ENCODE data around the gene KCTD8. TPM values are rescaled to one million over a fixed set of nuclear protein-coding genes. Genes with fewer than 3 reads are reported as not detected.

The KCTD8 gene
- total RNA-seq, 1 donor from 2014 or later, result not detected

DNA sequence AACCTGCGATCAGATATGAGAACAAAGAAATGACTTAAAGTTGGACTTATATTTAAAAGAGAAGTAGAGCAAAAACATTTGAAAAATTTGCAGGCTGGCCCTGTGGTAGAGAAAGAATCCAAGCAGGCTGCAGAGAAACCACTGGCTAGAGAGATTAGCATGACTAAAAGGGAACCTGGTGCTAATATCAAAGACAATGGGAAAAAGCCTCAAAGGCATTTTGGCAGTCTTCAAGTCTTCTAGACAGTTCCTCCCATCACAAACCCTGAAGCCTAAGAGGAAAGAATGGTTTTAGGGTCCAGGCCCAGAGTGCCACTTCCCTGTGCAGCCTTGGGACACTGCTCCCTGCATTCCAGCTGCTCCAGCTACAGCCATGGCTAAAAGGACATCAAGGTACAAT, 33.4 kb downstream of the KCTD8 start:
- no peak for DNase-seq (ENCODE audit: extremely low spot score, unreplicated experiment)
- Mint-ChIP-seq H3K27ac (ENCODE audit: unreplicated experiment) (no peak overlapping the region), H3K4me1 (ENCODE audit: unreplicated experiment) (no peaks in the 10 kb centered on the region), H3K4me3 (ENCODE audit: unreplicated experiment) (no peak overlapping the region), H3K36me3 (ENCODE audit: unreplicated experiment) (no peaks in the 10 kb centered on the region), H3K27me3 (ENCODE audit: unreplicated experiment) (no peaks in the 10 kb centered on the region), H3K9me3 (ENCODE audit: unreplicated experiment) (no peaks in the 10 kb centered on the region)
- TF ChIP-seq, protein P1, sequence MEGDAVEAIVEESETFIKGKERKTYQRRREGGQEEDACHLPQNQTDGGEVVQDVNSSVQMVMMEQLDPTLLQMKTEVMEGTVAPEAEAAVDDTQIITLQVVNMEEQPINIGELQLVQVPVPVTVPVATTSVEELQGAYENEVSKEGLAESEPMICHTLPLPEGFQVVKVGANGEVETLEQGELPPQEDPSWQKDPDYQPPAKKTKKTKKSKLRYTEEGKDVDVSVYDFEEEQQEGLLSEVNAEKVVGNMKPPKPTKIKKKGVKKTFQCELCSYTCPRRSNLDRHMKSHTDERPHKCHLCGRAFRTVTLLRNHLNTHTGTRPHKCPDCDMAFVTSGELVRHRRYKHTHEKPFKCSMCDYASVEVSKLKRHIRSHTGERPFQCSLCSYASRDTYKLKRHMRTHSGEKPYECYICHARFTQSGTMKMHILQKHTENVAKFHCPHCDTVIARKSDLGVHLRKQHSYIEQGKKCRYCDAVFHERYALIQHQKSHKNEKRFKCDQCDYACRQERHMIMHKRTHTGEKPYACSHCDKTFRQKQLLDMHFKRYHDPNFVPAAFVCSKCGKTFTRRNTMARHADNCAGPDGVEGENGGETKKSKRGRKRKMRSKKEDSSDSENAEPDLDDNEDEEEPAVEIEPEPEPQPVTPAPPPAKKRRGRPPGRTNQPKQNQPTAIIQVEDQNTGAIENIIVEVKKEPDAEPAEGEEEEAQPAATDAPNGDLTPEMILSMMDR (IDR thresholded peaks at IDR 0.05), result no peak

DNA sequence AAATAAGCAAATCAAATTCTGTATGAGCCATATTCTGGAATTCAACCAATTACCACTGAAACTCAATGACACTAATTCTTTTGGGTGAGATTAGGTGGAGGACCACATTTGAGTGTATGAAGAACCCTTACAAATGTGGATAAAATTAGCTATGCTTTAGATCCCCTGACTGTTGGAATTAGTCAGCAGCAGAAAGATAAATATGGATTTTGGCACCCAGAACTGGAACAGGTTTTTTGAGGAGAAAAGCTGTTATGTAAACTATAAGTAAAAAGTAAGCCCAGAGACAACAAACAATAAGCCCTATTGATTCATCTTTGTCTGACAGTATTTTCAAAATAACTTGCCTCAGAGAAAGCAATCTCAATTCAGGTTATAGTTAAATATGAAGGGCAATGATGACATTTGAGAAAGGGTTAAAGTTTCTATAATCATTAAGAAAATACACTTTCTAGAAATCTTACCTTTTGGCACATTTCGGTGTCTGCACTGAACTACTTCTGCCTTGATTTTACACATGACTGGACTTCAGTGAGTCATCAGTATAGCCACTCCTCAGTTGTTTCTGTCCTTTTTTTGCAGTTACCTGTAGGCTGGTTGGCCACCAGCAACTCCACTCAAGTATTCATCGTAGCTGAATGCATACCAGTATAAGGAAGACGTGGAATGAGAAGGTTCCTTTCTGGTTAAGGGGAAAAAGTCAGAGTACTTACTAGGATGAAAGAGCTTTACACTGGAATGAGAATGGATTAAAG, 80.0 kb downstream of the KCTD8 start:
- no peaks in the 10 kb centered on the region for H3K36me3 Mint-ChIP-seq (ENCODE audit: unreplicated experiment)
- TF ChIP-seq, protein P1 (IDR thresholded peaks at IDR 0.05), result no peak
- no peak overlapping the region for H3K27ac Mint-ChIP-seq (ENCODE audit: unreplicated experiment)
- H3K9me3 Mint-ChIP-seq (ENCODE audit: unreplicated experiment), result no peaks in the 10 kb centered on the region
- H3K4me3 Mint-ChIP-seq (ENCODE audit: unreplicated experiment), result no peak overlapping the region
- H3K4me1 Mint-ChIP-seq (ENCODE audit: unreplicated experiment), result no peaks in the 10 kb centered on the region
- H3K27me3 Mint-ChIP-seq (ENCODE audit: unreplicated experiment), result no peaks in the 10 kb centered on the region
- DNase-seq (ENCODE audit: extremely low spot score, unreplicated experiment), result no peak

DNA sequence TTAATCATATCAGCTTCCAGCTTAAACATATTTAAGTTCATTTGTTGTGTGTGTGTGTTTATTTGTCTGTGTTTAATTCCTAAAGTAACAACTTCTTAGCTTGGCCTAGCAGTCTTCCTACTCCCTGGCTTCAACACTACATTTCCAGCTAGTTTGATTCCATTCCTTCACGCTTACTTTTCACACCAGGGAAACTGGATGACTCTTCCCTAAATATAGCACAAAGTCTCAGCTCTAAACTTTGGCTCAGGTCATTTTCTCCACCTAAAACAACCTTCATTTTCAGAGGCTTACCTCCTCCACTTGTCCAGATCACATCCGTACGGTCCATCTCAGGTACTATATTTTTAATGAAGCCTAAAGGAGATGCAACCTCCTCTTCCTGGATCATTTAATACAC, 94.4 kb downstream of the KCTD8 start:
- TF ChIP-seq, protein P1 (IDR thresholded peaks at IDR 0.05), result no peak

DNA sequence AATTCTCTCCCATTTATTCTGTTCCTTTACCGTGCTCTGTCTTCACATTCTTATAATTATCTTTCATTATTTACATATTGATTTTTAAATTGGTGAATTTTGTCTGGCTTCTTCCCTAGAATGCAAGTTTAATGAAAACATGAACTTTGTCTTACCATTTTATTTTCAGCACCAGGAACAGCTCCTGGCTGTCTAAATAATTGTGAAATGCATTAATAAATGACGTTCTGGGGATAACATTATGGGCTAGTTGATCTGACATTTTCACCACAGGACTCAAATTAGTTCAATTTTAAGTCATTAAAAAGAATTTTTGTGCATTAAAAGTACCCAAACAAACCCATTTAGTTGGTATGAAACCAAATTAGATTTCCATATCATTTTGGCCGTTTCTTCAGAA, 97.5 kb downstream of the KCTD8 start:
- H3K27ac Mint-ChIP-seq (ENCODE audit: unreplicated experiment), result no peak overlapping the region
- DNase-seq (ENCODE audit: extremely low spot score, unreplicated experiment), result no peak

More for the DNA sequence above, 94.4 kb downstream of the KCTD8 start:
- H3K36me3 Mint-ChIP-seq (ENCODE audit: unreplicated experiment), result no peaks in the 10 kb centered on the region
- no peak for DNase-seq (ENCODE audit: extremely low spot score, unreplicated experiment)
- no peak overlapping the region for H3K27ac Mint-ChIP-seq (ENCODE audit: unreplicated experiment)
- no peaks in the 10 kb centered on the region for H3K27me3 Mint-ChIP-seq (ENCODE audit: unreplicated experiment)
- no peak overlapping the region for H3K4me3 Mint-ChIP-seq (ENCODE audit: unreplicated experiment)
- H3K9me3 Mint-ChIP-seq (ENCODE audit: unreplicated experiment), result peaks cover 10% of the 10 kb centered on the region
- no peaks in the 10 kb centered on the region for H3K4me1 Mint-ChIP-seq (ENCODE audit: unreplicated experiment)

DNA sequence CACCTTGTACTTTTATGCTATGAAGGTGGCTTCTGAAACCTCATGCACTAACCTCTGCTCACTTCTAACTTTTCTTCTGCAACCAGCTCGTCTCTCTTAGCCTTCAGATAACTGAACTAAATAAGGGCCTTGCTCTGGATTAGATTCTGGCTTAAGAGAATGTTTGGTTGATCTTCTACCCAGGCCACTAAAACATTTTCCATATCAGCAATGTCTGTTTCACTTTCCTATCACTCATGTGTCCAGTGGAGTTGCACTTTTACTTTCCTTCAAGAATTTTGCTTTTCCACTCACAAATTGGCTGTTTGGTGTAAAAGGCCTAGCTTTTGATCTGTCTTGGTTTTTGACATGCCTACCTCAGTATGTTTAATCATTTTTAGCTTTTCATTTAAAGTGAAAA, 105.8 kb downstream of the KCTD8 start:
- H3K9me3 Mint-ChIP-seq (ENCODE audit: unreplicated experiment), result no peaks in the 10 kb centered on the region
- H3K27ac Mint-ChIP-seq (ENCODE audit: unreplicated experiment), result no peak overlapping the region

More for the DNA sequence above, 97.5 kb downstream of the KCTD8 start:
- TF ChIP-seq, protein P1 (IDR thresholded peaks at IDR 0.05), result no peak
- no peaks in the 10 kb centered on the region for H3K27me3 Mint-ChIP-seq (ENCODE audit: unreplicated experiment)
- H3K36me3 Mint-ChIP-seq (ENCODE audit: unreplicated experiment), result no peaks in the 10 kb centered on the region
- no peaks in the 10 kb centered on the region for H3K4me1 Mint-ChIP-seq (ENCODE audit: unreplicated experiment)
- H3K9me3 Mint-ChIP-seq (ENCODE audit: unreplicated experiment), result peaks cover 10% of the 10 kb centered on the region
- no peak overlapping the region for H3K4me3 Mint-ChIP-seq (ENCODE audit: unreplicated experiment)

More for the DNA sequence above, 105.8 kb downstream of the KCTD8 start:
- TF ChIP-seq, protein P1 (IDR thresholded peaks at IDR 0.05), result no peak
- no peak for DNase-seq (ENCODE audit: extremely low spot score, unreplicated experiment)
- H3K27me3 Mint-ChIP-seq (ENCODE audit: unreplicated experiment), result no peaks in the 10 kb centered on the region
- H3K4me3 Mint-ChIP-seq (ENCODE audit: unreplicated experiment), result no peak overlapping the region
- no peaks in the 10 kb centered on the region for H3K36me3 Mint-ChIP-seq (ENCODE audit: unreplicated experiment)
- H3K4me1 Mint-ChIP-seq (ENCODE audit: unreplicated experiment), result no peaks in the 10 kb centered on the region
